ENCODE data around the gene RWDD1.

The RWDD1 gene

DNA sequence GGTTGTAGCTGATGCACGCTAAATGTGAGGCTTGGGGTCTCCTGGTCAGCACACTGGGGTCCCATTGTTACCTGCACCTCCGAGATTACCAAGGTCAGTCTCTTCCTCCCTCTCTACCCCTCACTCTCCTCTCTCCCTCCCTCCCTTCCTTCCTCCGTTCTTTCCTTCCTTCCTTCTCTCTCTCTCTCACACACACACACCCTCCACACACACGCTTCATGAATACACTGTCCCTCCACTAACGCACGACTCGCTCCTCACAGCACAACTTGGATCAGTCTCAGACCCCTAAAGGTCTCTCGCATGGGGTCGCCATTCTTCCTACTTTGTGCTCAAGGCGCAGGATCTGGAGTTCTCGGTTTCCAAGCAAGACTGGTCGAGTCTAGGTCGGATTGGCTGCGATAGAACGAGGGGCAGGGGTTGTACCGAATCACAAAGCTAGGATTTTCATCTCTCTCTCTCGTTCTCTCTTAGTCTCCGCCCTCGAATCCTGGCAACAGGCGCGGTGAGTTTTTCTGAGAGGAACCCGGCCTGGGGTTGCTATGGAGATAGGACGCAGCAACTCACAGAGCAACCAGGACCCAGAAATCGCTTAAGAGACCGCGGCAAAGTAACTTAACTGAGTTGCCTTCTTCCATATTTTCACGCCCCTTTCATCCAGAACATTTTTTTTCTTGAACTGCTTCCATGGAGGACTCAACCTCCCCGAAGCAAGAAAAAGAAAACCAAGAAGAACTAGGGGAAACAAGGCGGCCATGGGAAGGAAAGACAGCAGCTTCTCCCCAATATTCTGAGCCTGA is 44.8 kb downstream of the RWDD1 start, which contains the start of gene RSPH4A:
TSS of gene RSPH4A (plus strand) at position 543 of the 800 bp plus-strand sequence. CDS start at position 688, 145 bp downstream.
- peak; percentile 99 for DNase-seq

DNA sequence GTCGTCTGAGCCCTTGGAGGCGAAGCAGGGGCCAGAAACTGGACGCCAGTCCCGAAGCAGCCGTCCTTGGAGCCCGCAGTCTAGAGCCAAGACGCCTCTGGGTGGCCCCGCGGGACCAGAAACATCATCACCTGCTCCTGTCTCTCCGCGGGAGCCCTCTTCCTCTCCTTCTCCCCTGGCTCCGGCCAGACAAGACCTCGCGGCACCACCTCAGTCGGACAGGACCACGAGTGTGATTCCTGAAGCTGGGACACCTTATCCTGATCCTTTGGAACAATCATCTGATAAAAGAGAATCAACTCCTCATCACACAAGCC is 45.4 kb downstream of the RWDD1 start:
- peak in 1 of 2 experiments; percentile 10 for DNase-seq

DNA sequence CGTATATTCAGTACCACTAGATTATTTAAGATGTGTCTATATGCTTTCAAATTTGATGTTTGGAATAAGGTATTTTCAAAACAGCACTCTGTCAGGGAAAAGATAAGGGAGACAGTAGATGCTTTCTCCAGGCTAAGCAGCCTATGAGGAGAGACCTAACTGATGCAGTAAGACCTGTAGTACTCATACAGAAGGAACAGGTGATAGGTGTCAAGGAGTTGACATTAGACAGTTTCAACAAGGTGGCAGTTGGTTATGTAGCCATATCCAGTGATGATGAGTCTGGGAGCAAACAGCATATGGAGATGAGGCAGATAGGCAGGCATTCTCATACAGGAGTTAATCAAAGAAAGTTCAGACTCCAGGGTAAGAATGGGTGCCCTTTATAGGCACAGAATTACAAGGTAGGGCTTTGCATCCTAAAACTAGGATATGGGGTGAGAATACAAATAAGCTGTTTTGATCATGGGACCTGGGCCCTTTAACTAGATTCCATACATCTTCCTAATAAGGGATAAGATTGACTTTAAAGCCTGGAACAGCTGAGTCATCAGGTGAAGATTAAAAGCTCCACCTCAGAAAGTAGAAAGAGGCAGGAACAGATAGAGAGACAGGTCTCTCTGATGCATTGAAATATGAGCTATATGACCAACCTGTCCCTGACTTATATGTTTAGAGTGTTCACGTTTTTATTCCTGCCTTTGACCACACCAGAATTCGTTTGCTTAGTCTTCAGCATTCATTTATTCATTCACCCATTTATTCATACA is 52.9 kb downstream of the RWDD1 start:
- DNase-seq = no peak

DNA sequence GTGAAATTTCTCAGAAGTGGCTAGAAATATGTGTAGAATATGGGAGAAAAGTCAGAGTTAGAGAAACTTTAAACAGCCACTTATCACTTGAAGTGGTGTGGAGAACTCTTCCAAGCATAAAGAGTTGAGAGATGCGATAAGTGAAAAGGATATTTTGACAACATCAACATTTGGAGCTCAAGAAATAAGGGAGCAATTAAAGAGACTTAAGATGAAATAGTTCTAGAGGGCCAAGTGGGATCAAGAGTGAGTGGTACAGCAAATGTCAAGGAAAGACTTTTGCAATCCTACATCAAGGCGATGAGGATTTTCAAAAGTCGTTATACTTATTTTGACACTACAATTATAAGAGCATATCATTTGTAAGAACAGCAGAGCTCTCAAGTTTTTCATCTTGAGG is 54.6 kb downstream of the RWDD1 start:
- DNase-seq = no peak

DNA sequence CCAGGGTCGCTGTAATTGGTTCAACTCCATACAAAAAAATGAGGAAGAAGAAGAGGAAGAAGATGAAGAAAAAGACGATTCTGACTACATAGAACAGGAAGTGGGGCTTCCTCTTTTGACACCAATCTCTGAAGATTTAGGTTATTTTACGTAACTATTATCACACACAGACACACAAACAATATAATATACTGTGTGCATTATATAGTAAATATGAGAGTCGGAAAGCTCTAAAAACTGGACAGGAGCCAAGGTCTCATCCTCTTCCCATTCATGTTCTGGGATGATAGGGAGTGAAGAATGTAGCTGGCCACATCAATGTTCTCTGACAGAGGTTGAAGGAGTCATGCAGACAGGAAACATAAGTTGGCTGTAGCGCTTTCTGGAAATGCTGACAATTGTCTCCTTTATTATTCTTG is 58.3 kb downstream of the RWDD1 start:
- DNase-seq = peak in 1 of 2 experiments; percentile 27

DNA sequence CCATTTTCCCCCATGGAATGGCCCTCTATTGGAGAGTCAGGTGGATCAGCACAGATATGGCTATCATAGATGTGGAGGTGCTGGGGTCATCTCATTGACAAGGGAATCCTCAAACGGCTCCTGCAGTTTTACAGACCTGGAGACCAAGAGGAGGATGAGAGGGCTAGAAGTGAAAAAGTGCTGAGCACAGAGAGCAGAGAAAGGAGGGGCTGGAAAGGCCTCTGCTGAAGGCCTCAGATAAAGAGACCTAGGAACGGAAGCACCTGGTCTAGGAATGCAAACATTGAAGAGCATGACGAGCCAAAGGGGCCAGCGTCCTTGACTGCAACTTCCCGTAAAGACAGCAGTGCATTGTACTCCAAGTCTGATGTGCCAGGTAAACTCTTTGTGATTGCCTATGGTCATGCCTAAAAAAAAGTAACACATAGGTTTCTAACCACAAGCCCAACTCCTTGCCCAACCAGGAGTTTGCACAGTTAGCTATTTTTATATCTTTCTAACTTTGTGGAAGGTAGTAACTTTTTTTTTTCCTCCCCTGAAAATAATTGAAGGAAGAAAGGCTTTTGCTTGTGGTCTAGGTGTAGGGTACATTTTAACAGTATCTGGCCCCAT is 60.2 kb downstream of the RWDD1 start:
- no peak for DNase-seq

DNA sequence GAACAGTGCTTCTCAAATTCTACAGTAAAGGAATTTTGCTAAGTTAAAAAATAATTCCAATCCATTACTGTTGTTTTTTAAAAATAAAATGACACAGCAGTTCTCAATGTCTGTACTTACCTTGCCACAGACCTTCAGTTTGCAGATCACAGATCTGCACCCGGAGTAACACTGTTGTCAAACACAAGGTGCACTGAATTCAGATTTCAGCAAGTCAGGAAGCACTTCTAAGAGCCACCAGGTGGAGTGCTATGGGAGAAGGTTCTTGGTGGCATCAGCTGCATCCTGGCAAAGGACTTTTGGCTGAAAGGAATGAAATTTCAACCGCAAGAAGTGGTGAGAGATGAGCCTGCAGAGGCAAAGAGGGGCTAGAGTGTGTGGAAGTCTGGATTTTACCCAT is 62.4 kb downstream of the RWDD1 start:
- peak in 1 of 2 experiments; percentile 14 for DNase-seq

Data from Kasumi-1 (cell line).